HG03039 (cell line): ENCODE results near the gene SERPINA4.

Experiments
- ATAC-seq: cut with Tn5 transposase; IDR thresholded peaks from one replicate; pipeline ENCODE4 v1.9.1; 2021; ENCODE audit warnings: mild to moderate bottlenecking, moderate library complexity; ENCODE audit not compliant: unreplicated experiment

Gene SERPINA4

DNA sequence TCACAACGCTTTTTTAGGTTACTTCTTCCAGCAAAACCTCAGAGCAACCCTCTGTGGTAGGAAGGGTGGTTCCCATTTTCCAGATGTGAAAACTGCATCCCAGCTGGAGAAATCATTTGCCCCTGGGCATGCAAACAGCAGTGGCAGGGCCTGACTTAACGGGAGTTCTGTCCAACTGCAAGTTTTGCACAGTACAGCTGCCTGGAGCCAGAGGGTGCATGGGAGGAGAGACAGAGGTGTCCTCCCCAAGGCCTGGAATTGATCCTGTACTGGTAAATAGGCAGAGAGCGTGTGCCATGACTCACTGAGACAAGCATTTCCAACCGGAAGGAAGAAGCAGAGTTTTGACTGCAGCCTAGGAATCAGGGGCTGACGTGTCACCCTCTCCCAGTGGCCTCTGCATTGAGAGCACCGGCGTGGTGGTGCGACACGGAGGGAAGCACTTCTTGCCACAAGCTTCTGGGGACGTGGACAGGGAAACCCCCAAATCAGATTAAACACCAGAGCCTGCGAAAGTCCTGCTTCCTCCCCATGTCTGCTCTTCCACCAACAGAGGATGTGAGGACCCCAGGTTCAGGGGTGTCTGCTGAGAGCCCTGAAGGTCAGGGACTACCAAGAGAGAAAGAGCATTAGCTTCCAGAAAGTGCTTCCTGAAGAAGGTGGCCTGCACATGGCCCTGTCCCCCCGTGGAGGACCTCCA lies 19.0 kb upstream of the SERPINA4 start:
- no peak for ATAC-seq

- no peak for ATAC-seq
Observed at GRCh38 chr14:94542811-94543440, 18.3 kb upstream of the SERPINA4 start.

DNA sequence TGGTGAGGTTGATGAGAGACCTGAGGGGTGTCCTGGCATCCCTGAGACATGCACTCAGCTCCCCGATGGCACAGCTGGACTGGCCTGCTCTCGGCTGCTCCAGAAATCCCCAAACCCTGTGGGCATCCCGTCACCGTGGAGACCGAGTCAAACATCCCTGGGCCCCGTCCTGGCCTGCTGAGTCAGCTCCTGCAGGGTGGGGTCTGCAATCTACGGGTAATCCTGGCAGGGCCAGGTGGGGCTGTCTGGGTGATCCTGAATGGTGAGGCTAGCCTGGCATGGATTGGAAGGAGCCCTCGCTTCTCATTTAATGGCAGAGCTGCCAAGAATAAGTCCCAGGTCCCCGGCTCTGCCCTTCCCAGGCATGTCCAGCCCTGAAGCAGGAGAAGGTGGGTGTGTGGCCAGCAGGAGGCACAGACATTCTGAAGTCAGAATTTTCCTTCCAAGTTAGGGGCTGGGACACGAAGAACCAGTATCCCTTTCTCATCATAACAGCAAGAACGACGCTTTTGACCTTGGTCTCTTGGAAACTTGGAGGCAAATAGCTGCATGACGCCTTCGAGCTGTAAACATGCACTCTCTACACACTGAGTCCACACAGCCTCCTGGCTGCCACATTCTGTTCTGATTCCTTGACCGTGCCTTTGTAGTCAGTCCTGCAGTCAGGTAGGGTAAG lies 17.7 kb upstream of the SERPINA4 start:
- ATAC-seq: no peak

DNA sequence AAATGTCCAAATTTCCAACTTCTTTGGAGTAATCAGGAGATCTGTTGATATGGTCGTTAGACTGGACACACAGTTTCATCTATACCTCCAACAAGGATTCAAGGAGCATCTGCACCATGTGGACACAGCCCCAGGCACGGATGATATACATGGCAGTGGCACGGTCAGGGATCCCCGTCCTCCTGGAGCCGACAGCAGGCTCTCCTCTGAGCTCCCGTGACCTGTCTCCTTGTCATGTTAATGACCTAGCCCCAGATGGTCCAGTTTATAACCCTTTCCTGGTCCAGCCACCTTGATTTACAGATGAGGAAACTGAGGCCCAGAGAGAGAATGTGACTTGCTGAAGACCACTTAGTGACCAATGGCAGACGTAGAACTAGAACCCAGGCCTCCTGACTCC lies 16.5 kb upstream of the SERPINA4 start:
- no peak for ATAC-seq

DNA sequence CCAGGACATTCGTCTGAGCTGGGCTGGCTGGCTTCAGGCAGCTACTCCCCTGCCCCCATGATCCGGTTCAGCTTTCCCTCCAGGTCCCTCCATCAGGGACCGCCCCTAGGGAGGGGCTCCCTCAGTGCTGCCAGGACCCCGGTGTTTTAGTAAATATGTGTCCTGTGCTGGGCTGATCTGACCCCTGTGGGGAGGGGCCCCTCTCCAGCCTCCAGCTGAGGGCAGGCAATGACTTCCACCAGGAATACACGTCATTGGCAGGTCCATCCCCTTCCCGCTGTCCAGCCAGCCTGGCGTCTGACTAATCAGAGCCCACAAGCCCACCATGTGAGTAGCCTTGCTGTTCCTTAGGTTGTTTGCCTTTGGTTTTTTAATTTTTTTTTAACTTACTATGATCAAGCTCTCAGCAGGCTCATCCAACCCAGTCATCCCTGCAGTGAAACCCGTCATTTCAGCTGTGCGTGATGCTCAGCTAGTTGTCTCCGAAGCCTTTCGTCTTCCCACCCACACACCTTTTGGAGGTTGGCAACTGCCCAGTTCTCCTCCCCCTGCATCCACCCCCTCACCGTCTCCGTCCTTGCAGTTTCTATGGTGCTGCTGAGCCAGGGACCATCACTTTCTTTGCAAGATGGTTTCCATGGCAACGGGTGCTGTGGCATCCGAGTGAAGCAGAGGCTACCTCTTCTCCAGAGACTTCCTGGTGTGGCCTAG lies 16.0 kb upstream of the SERPINA4 start:
- no peak for ATAC-seq

GRCh38 chr14:94547151-94547680 lies 14.0 kb upstream of the SERPINA4 start:
- ATAC-seq: no peak

DNA sequence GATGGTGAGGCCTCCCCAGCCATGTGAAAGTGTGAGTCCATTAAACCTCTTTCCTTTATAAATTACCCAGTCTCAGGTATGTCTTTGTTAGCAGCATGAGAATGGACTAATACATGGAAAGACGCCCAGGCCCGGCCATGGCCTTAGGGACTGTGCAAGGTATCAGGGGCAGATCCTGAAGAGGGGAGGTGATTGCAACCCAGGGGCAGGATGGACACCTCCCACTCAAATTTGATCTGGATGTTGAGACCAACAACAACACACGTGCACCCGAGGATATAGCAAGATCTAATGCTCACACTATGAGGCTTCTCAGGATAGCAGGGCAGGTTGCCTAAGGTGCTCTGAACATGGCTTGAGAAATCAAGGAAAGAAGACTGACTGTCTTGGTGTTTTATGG lies 13.5 kb upstream of the SERPINA4 start:
- ATAC-seq: no peak

GRCh38 chr14:94548131-94548998 lies 12.9 kb upstream of the SERPINA4 start:
- no peak for ATAC-seq

DNA sequence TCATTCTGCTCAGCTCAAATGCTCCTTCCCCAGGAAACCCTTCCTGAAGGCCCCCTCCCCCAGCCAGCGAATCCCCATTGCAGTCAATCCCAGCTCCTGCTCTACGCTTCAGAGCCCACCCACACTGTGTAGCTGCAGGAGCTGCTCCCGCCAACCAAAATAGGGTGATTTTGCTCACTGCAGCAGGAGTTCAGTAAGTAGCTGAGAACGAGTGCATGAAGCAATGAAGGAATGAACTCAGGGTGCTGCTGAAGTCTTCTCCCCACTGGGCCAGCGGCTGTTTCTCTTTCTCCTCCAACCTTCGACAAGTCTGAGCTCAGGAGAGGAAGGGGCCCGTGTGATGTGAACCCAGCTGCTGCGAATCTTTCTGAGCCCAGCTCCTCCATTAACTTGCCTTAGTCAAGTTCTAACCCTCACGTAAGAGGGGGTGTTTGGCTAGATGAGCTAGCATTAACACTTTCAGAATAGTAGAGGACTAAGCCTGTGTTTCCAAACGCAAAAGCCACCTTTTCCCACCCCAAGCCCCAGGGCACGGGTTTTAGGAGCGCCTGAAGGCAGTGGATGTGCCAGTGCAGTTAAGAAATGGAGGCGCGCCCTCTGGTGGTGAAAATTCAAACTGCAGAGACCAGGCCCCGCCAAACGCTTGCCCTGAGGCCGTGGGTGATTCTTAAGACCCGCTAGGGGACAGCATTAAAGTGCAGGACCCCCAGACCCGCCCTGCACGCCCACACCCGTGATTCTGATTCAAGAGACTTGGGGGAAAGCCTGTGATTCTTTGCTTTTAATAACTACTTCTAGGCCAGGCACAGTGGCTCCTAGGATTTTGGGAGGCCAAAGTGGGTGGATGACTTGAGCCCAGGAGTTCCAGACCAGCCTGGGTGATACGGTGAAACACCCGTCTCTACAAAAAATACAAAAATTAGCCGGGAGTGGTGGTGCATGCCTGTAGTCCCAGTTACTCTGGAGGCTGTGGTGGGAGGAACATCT lies 11.9 kb upstream of the SERPINA4 start:
- no peak for ATAC-seq

DNA sequence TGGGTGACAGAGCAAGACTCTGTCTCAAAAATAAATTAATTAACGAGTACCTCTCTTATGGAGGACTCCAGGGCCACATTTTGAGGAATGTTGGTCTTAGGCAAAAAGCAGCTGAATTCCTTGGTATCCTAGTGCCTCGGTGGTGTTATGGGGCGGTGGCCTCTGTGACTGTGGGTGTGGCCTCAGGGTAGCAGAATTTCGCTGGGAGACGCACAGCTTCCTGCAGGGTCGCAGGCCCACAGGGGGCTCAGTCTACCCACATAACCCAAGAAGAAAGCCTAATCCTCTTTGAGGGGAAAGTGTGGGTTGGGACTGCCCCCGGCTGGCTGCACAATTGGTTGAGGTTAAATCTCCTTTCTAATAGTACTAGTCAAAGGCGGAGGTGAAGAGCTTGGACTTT lies 11.2 kb upstream of the SERPINA4 start:
- ATAC-seq: no peak

GRCh38 chr14:94555991-94556390 lies 5.3 kb upstream of the SERPINA4 start:
- no peak for ATAC-seq

GRCh38 chr14:94557327-94557726 lies 3.9 kb upstream of the SERPINA4 start:
- ATAC-seq: no peak

DNA sequence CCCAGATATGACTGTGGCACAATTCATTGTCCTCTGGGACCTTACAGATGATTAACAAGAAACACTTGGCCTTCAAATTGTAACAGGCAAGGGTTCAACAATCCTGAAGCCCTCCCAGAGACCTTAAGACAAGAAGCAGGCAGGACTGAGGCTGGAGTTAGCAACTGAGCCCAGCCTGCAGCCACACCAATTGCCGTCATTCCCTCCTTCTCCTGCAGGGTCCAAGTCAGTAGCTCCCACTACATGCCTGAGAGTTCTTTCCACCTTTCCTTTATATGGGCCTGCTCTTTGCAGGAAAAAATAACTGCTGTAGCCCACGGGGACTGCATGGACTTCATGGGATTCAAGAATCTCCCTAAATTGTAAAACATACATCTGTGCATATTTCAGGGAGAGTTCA lies 2.4 kb upstream of the SERPINA4 start:
- no peak for ATAC-seq

GRCh38 chr14:94559638-94560290 lies 1.5 kb upstream of the SERPINA4 start:
- no peak for ATAC-seq

- no peak for ATAC-seq
Observed at GRCh38 chr14:94560291-94560665, 964 bp upstream of the SERPINA4 start.

GRCh38 chr14:94561656-94562010 lies 391 bp downstream of the SERPINA4 start:
- ATAC-seq: no peak

DNA sequence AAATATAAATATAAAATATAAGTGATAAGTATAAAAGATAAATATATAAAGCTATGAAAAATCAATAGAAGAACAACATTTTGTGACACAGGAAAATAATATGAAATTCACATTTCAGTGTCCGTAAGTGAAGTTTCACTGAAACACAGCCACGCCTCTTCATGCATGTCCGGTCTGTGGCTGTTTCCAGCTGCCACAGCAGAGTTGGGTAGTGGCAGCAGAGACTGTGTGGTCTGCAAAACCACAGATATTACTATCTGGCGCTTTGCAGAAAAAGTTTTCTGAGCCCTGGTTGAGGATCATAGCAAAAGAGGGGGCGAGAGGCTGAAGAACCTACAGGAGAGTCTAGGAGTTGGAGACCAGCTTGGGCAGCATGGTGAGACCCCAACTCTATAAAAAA lies 780 bp downstream of the SERPINA4 start:
- ATAC-seq: no peak

DNA sequence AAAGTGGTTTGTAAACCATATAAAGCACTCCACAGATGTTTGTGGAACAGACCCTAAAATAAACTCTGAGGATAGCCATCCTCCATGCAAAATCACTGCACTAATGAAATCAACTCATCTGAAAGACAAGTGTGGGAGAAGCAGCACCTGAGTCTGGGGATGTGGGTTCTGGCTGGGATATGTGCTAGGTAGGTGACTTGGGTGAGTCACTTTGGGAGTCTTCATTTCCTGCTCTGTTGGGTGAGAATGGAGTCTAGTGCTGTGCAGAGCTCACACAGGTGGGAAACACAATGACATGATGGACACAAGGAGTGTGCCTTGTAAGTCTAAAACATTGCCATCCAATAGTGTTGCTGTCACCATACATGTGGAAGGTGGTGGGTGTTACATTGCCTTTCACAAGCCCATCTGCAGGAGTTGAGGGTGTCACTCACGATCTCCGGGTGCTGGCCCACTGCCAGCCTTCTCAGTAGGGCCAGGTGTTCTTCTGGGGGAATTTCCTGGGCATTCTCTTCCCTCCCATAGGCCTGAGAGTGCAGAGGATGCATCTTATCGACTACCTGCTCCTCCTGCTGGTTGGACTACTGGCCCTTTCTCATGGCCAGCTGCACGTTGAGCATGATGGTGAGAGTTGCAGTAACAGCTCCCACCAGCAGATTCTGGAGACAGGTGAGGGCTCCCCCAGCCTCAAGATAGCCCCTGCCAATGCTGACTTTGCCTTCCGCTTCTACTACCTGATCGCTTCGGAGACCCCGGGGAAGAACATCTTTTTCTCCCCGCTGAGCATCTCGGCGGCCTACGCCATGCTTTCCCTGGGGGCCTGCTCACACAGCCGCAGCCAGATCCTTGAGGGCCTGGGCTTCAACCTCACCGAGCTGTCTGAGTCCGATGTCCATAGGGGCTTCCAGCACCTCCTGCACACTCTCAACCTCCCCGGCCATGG lies 2.0 kb downstream of the SERPINA4 start:
- no peak for ATAC-seq
